Esophagus squamous epithelium (tissue), 5 donors: ENCODE data around the gene USP20. TPM values are rescaled to one million over a fixed set of nuclear protein-coding genes. Genes with fewer than 3 reads are reported as not detected.

Experiments used
- DNase-seq: peaks from one replicate; lab custom pipeline; 2025; lab: John Stamatoyannopoulos, UW
- H3K27ac ChIP-seq, 4 donors: fragments of 200-600 bp; sonication (generic); one replicate each; pipeline ENCODE4 v1.5.1; 2016 to 2019; ENCODE audit warnings: mild to moderate bottlenecking in 1 of 4
- H3K27me3 ChIP-seq, 4 donors: fragments of 200-600 bp; sonication (generic); 1 replicate in 3 of 4; 2 replicates in 1 of 4; pipeline versions ENCODE4 v1.5.1 to v1.6.0; 2017 to 2021; ENCODE audit warnings: antibody characterized with exemption in 1 of 4
- H3K36me3 ChIP-seq, 3 donors: fragments of 200-600 bp; sonication (generic); one replicate each; pipeline ENCODE4 v1.5.1; 2016 to 2019
- H3K4me1 ChIP-seq, 3 donors: fragments of 200-600 bp; sonication (generic); one replicate each; pipeline ENCODE4 v1.5.1; 2017 to 2019
- H3K4me3 ChIP-seq, 4 donors: fragments of 200-600 bp; sonication (generic); 1 replicate in 3 of 4; 2 replicates in 1 of 4; pipeline ENCODE4 v1.5.1; 2016 to 2019; ENCODE audit warnings: mild to moderate bottlenecking in 2 of 4, moderate library complexity in 1 of 4
- H3K9me3 ChIP-seq, 3 donors: fragments of 200-600 bp; sonication (generic); one replicate each; pipeline ENCODE4 v1.5.1; 2016 to 2019
- CTCF ChIP-seq, 6 experiments: fragments of 450-650 bp in 4 of 6; fragments of 200-600 bp in 2 of 6; sonication (generic) in 2 of 6; IDR thresholded peaks; one replicate each; pipeline ENCODE4 v1.5.1; 2016 to 2019; ENCODE audit warnings: antibody characterized with exemption in 6 of 6, mild to moderate bottlenecking in 4 of 6, moderate library complexity in 4 of 6
- POLR2A ChIP-seq, 4 donors: fragments of 450-650 bp; IDR thresholded peaks; one replicate each; pipeline ENCODE4 v1.6.1; 2017; ENCODE audit warnings: antibody characterized with exemption in 4 of 4, mild to moderate bottlenecking in 4 of 4, moderate library complexity in 3 of 4
- WGBS, 2 donors: methylation state at CpG; one replicate each; pipeline ENCODE4 v1.1.5; 2018; 5-methylcytosine and 5-hydroxymethylcytosine counted together
- intact Hi-C: fragments of 100-400 bp; cut with DNase I; formaldehyde crosslinking; loops from one replicate; pipeline ENCODE4 v1.15.0; 2022
- total RNA-seq, 4 donors: library from RNA; depleted of rRNA; stranded (reverse); fragments of >200 nt; gene quantifications; one replicate each; pipeline ENCODE4 v1.1.0, GENCODE V29; 2016
- donor health status: DM: yes; HTN: yes; CAD: no.

The USP20 gene
- total RNA-seq, 4 donors from 2014 or later: 12.3 to 19.7 (median 13.6) TPM

GRCh38 chr9:129822898-129823541, 12.2 kb upstream of the USP20 start:
- WGBS, 2 donors: 0 to 23% methylated on average over 2 to 21 of the region's 26 CpGs
- Histone ChIP-seq H3K4me3 (peak overlapping the region; percentile 93 to 99 (median 96)), H3K27ac (peak overlapping the region; percentile 84 to 92 (median 90)), H3K27me3 (no peaks in the 10 kb centered on the region), H3K9me3 (no peaks in the 10 kb centered on the region), H3K4me1 (peaks cover 7 to 12% (median 9%) of the 10 kb centered on the region in 3 donors), H3K36me3 (peaks cover 7 to 64% (median 21%) of the 10 kb centered on the region in 3 donors)
- intact Hi-C loops: no loop called here
- no peak for TF ChIP-seq CTCF (IDR thresholded peaks at IDR 0.05)
- no peak for TF ChIP-seq POLR2A (IDR thresholded peaks at IDR 0.05)
- no peak for DNase-seq

GRCh38 chr9:129823542-129823934, 11.7 kb upstream of the USP20 start:
- Histone ChIP-seq H3K4me3 (peak overlapping the region; percentile 93 to 99 (median 96)), H3K4me1 (peaks cover 7 to 12% (median 9%) of the 10 kb centered on the region in 3 donors), H3K9me3 (no peaks in the 10 kb centered on the region), H3K27ac (peak overlapping the region; percentile 84 to 92 (median 90)), H3K27me3 (no peaks in the 10 kb centered on the region), H3K36me3 (peaks cover 7 to 64% (median 25%) of the 10 kb centered on the region in 3 donors)
- 0 to 10% methylated on average over 2 to 7 of the region's 15 CpGs for WGBS, 2 donors
- no peak for TF ChIP-seq CTCF (IDR thresholded peaks at IDR 0.05)
- no peak for TF ChIP-seq POLR2A (IDR thresholded peaks at IDR 0.05)
- intact Hi-C loops: no loop called here
- DNase-seq: no peak

DNA sequence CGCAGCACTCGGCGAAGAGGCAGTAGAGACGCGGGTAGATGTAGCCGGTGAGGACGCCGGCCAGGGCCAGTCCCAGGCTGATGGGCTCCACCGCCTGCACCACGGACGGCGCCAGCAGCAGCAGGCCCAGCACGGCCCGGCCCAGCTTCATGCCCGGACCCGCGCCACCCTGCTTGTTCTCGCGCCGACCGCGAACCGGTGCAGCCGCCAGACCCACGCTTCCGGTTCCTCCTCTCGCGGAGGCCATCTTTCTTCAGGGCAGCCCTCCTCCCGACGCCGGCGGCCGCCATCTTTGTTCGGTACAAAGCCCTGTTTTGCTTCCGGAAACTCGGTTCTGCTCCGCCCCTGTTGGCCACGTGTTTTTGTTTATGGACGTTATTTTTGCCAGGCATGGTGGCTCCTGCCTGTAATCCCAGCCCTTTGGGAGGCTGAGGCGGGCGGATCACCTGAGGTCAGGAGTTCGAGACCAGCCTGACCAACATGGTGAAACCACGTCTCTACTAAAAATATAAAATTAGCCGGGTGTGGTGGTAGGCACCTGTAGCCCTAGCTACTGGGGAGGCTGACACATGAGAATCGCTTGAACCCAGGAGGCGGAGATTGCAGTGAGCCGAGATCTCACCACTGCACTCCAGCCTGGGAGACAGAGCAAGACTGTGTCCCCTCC, 11.2 kb upstream of the USP20 start, which contains the start of gene TOR1A:
Gene TOR1A (minus strand): TSS at position 202 of the 667 bp plus-strand sequence. CDS start 51 bp downstream, at position 151.
- H3K4me3 ChIP-seq: peak within 1 kb of the TSS; percentile 93 to 99 (median 96)
- WGBS, 2 donors: 1 to 22% methylated on average over 5 to 28 of the region's 47 CpGs
- TF ChIP-seq POLR2A (IDR thresholded peaks at IDR 0.05): peak in 3 of 4 donors; percentile 43 to 51 (median 45)
- TF ChIP-seq CTCF (IDR thresholded peaks at IDR 0.05): peak in 1 of 6 experiments; percentile 11
- peak; percentile 74 for DNase-seq
- H3K27me3 ChIP-seq: no peaks in the 10 kb centered on the region
- intact Hi-C loops: no loop called here
- peak within 1 kb of the TSS; percentile 84 to 92 (median 90) for H3K27ac ChIP-seq
- peaks cover 11 to 64% (median 30%) of the 10 kb centered on the region in 3 donors for H3K36me3 ChIP-seq
- no peaks in the 10 kb centered on the region for H3K9me3 ChIP-seq
- H3K4me1 ChIP-seq: peaks cover 7 to 12% (median 9%) of the 10 kb centered on the region in 3 donors

- Histone ChIP-seq H3K4me3 (no peak overlapping the region), H3K36me3 (peaks cover 14 to 64% (median 42%) of the 10 kb centered on the region in 3 donors), H3K27me3 (no peaks in the 10 kb centered on the region), H3K27ac (no peak overlapping the region), H3K4me1 (peaks cover 7 to 12% (median 9%) of the 10 kb centered on the region in 3 donors), H3K9me3 (no peaks in the 10 kb centered on the region)
- intact Hi-C loops: no loop called here
- TF ChIP-seq CTCF (IDR thresholded peaks at IDR 0.05) (no peak), POLR2A (IDR thresholded peaks at IDR 0.05) (no peak)
- 69 to 75% methylated on average over 6 of the region's 6 CpGs for WGBS, 2 donors
- no peak for DNase-seq
Observed at GRCh38 chr9:129826344-129826743, 8.9 kb upstream of the USP20 start.

GRCh38 chr9:129826759-129827158, 8.5 kb upstream of the USP20 start:
- Histone ChIP-seq H3K4me1 (peaks cover 7 to 12% (median 9%) of the 10 kb centered on the region in 3 donors), H3K9me3 (no peaks in the 10 kb centered on the region), H3K36me3 (peaks cover 14 to 64% (median 42%) of the 10 kb centered on the region in 3 donors), H3K27ac (no peak overlapping the region), H3K27me3 (no peaks in the 10 kb centered on the region), H3K4me3 (no peak overlapping the region)
- 82 to 83% methylated on average over 1 of the region's 1 CpG for WGBS, 2 donors
- TF ChIP-seq POLR2A (IDR thresholded peaks at IDR 0.05): no peak
- no peak for TF ChIP-seq CTCF (IDR thresholded peaks at IDR 0.05)
- intact Hi-C loops: no loop called here
- no peak for DNase-seq
